ENCODE data around the gene TRPV6.

GRCh38 chr7:142927949-142928348 lies 42.4 kb upstream of the TRPV6 start:
- TF ChIP-seq FOXM1 (IDR thresholded peaks at IDR 0.05; ENCODE audit: borderline replicate concordance) (no peak), TARDBP (IDR thresholded peaks at IDR 0.05) (no peak), BHLHE40 (IDR thresholded peaks at IDR 0.05; ENCODE audit: borderline replicate concordance) (no peak), SP1 (IDR thresholded peaks at IDR 0.05) (no peak), ZNF384 (IDR thresholded peaks at IDR 0.05) (no peak), ELF4 (IDR thresholded peaks at IDR 0.05) (no peak), HDGF (IDR thresholded peaks at IDR 0.05; ENCODE audit: borderline replicate concordance) (no peak), SUZ12 (IDR thresholded peaks at IDR 0.05) (no peak), PKNOX1 (IDR thresholded peaks at IDR 0.05) (no peak), CTBP1 (IDR thresholded peaks at IDR 0.05; ENCODE audit: borderline replicate concordance) (no peak), NFRKB (IDR thresholded peaks at IDR 0.05) (no peak)
